ENCODE results near the gene CDR2L.

CDR2L gene

DNA sequence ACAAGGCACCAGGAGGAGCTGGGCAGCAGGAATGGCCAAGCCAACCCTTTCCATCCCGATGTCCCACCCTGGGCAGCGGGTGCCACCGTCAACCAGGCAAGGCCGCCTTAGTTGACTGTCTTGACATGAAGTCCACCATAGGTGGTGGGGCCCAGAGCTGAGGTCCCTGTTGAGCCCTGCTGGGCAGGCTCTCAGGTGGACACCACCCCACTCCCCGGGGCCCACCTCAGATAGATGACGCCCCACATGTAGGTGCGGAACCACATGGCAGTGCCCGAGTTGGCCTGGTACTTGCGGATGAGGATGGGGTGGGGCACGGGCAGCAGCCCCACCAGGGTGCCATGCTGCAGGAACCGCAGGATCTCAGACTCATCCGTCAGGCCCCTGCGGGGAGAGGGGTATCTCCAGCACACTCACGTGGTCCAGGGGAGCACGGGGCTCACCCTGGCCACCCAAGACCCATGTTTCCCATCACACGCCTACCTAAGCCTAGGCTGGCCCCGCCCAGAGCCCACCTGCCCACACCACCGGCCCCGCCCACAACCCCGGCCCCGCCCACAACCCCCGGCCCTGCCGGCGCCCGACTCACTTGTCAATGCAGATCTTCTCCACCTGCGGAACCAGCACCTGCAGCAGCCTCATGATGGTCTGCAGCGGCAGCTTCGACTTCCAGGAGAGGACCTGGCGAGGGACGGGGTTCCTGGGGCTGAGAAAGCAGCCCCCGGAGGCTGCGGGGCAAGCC, 35.6 kb upstream of the CDR2L start:
- Mint-ChIP-seq H3K27ac (no peak overlapping the region), H3K4me1 (peaks cover 4% of the 10 kb centered on the region), H3K36me3 (ENCODE audit: low read depth) (no peaks in the 10 kb centered on the region), H3K27me3 (ENCODE audit: low read depth, poor library complexity) (peaks cover 69% of the 10 kb centered on the region), H3K9me3 (no peaks in the 10 kb centered on the region), H3K4me3 (no peak overlapping the region)
- no peak for TF ChIP-seq CTCF (IDR thresholded peaks at IDR 0.05)
- no peak for DNase-seq

GRCh38 chr17:74952431-74953133, 34.9 kb upstream of the CDR2L start:
- H3K9me3 Mint-ChIP-seq, result no peaks in the 10 kb centered on the region
- no peak overlapping the region for H3K27ac Mint-ChIP-seq
- no peak for TF ChIP-seq CTCF (IDR thresholded peaks at IDR 0.05)
- H3K36me3 Mint-ChIP-seq (ENCODE audit: low read depth), result no peaks in the 10 kb centered on the region
- no peak overlapping the region for H3K4me3 Mint-ChIP-seq
- no peak for DNase-seq
- H3K27me3 Mint-ChIP-seq (ENCODE audit: low read depth, poor library complexity), result peaks cover 65% of the 10 kb centered on the region
- peaks cover 4% of the 10 kb centered on the region for H3K4me1 Mint-ChIP-seq

DNA sequence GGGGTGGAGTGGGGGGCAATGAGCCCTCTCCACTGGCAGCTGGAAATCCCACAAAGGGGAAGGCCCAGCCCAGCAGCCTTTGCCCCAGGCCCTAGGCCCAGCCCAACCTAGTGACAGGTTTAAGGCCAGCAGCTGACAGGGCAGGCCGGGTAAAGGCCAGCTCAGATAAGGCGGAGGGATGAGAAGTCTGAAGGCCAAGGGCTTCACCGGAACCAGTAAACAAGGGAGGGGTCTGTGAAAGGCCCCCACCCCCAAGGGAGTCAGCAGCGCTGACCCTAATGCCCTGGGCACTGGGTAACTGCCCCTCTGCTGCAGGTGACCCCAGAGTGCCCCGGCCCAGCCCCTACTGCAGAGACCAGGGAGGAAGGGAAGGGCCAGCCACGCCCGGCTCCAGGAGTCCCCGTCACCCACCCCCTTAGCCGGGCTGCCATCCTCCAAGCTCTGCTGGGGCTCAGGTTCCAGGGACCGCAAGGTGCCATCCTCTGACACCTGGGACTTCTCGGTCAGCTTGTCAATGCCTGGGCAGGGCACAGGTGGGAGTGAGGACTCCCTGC, 34.2 kb upstream of the CDR2L start:
- Mint-ChIP-seq H3K27ac (no peak overlapping the region), H3K9me3 (no peaks in the 10 kb centered on the region), H3K36me3 (ENCODE audit: low read depth) (no peaks in the 10 kb centered on the region), H3K27me3 (ENCODE audit: low read depth, poor library complexity) (peaks cover 65% of the 10 kb centered on the region), H3K4me1 (peaks cover 4% of the 10 kb centered on the region), H3K4me3 (no peak overlapping the region)
- DNase-seq, result no peak
- TF ChIP-seq CTCF (IDR thresholded peaks at IDR 0.05), result no peak

DNA sequence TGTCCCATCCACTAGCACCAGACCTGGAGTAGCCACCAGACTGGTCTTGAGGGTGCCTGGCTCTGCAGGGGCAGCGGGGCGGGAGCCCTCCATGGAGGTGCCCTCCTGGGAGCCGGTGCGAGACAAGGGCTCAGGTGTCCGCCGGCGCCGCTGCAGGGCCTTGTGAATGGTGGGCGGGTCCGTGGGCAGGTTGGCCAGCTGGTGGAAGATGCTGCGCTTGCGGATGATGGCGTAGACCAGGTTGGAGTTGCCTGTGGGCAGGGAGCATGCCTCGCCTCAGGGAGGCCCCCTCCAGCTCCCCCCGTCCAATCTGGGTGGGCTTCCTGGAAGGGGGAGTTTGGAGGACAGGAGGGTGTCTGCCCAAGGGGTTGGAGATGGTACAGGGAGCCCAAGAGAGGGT, 33.3 kb upstream of the CDR2L start:
- Mint-ChIP-seq H3K27ac (no peak overlapping the region), H3K36me3 (ENCODE audit: low read depth) (no peaks in the 10 kb centered on the region), H3K27me3 (ENCODE audit: low read depth, poor library complexity) (peaks cover 65% of the 10 kb centered on the region), H3K4me1 (peaks cover 4% of the 10 kb centered on the region), H3K4me3 (no peak overlapping the region), H3K9me3 (no peaks in the 10 kb centered on the region)
- TF ChIP-seq CTCF (IDR thresholded peaks at IDR 0.05), result no peak
- no peak for DNase-seq

DNA sequence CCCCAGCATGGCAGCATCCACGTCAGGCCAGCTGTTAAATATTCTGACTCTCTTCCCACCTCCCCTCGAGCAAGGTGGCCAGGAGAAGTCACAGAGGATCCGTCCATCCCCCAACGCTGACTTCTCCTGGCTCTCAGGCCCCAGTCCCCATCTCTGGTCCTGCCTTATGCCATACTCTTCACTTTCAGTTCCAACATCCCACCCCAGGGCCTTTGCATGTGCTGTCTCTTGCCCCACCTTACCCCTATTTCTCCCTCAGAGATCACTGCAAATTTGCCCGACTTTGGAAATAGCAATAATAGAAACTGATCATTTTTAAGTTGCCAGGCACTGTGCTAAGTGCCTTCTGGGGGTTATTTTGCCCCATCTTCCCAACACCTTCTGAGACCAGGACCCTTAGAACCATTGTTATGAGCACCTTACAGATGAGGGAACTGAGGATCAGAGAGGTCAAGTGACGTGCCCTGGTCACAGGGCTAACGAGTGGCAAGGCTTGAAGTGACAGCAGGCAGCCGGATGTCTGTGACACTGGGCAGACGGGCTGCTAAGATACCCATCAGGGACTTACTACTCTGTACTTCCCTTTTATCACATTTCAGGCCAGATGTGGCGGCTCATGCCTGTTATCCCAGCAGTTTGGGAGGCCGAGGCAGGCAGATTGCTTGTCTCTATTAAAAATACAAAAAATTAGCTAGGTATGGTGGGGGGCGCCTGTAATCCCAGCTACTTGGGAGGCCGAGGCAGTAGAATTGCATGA, 32.6 kb upstream of the CDR2L start:
- no peaks in the 10 kb centered on the region for H3K36me3 Mint-ChIP-seq (ENCODE audit: low read depth)
- no peak for TF ChIP-seq CTCF (IDR thresholded peaks at IDR 0.05)

More for the DNA sequence above, 32.6 kb upstream of the CDR2L start:
- Mint-ChIP-seq H3K9me3 (no peaks in the 10 kb centered on the region), H3K27ac (no peak overlapping the region), H3K27me3 (ENCODE audit: low read depth, poor library complexity) (peaks cover 69% of the 10 kb centered on the region), H3K4me3 (no peak overlapping the region), H3K4me1 (peaks cover 4% of the 10 kb centered on the region)
- DNase-seq, result no peak
